22Rv1 (cell line): Measurements from ENCODE around the gene SRGN.

Experiments used
- H3K27ac ChIP-seq: fragments of 450-650 bp; 2 replicates; pipeline ENCODE4 v1.5.1; 2017
- CTCF ChIP-seq: fragments of 450-650 bp; IDR thresholded peaks from 2 replicates; pipeline ENCODE4 v1.5.1; 2017; ENCODE audit warnings: mild to moderate bottlenecking
- ZFX ChIP-seq: fragments of 450-650 bp; IDR thresholded peaks from 2 replicates; pipeline ENCODE4 v1.6.1; 2017; ENCODE audit warnings: antibody characterized with exemption, borderline replicate concordance

Gene SRGN

GRCh38 chr10:69047111-69047832, 40.6 kb upstream of the SRGN start:
- H3K27ac ChIP-seq, result no peak overlapping the region
- no peak for TF ChIP-seq ZFX
- TF ChIP-seq CTCF, result no peak

- H3K27ac ChIP-seq, result no peak overlapping the region
- TF ChIP-seq ZFX, result no peak
- no peak for TF ChIP-seq CTCF
These were observed 39.8 kb upstream of the SRGN start for GRCh38 chr10:69048103-69048502.

- TF ChIP-seq CTCF (no peak), ZFX (no peak)
- no peak overlapping the region for H3K27ac ChIP-seq
These were observed 38.3 kb upstream of the SRGN start for GRCh38 chr10:69049566-69049961.

GRCh38 chr10:69051303-69051702, 36.6 kb upstream of the SRGN start:
- TF ChIP-seq CTCF (no peak), ZFX (no peak)
- H3K27ac ChIP-seq, result no peak overlapping the region

- no peak for TF ChIP-seq CTCF
- TF ChIP-seq ZFX, result no peak
- no peak overlapping the region for H3K27ac ChIP-seq
These were observed 36.0 kb upstream of the SRGN start for GRCh38 chr10:69051710-69052487.

- no peak for TF ChIP-seq CTCF
- no peak for TF ChIP-seq ZFX
- H3K27ac ChIP-seq, result no peak overlapping the region
These were observed 35.2 kb upstream of the SRGN start for GRCh38 chr10:69052736-69053135.

- TF ChIP-seq CTCF (no peak), ZFX (no peak)
- H3K27ac ChIP-seq, result no peak overlapping the region
These were observed 32.7 kb upstream of the SRGN start for GRCh38 chr10:69055241-69055640.
